AG09319 (cell line): ENCODE results near the gene SLC29A2.
"Not testable (repeated sequence)": the region's sequence is repeated elsewhere in the genome, so short reads cannot be mapped to it uniquely, and the experiment has no call there.

ENCODE experiments used
- DNase-seq: peaks from one replicate; pipeline ENCODE4 v3.0.0-alpha.2; 2010; ENCODE audit warnings: low read depth; ENCODE audit errors: extremely low read depth
- CTCF ChIP-seq: IDR thresholded peaks from 2 replicates; pipeline ENCODE4 v1.5.1; 2011; ENCODE audit warnings: low read depth, mild to moderate bottlenecking, inconsistent platforms, low read length, moderate library complexity

SLC29A2 gene

GRCh38 chr11:66321606-66322005 lies 50.0 kb downstream of the SLC29A2 start:
- DNase-seq, result no peak
- no peak for TF ChIP-seq CTCF

GRCh38 chr11:66320748-66321147 lies 50.8 kb downstream of the SLC29A2 start:
- DNase-seq, result not testable (repeated sequence)

- DNase-seq, result not testable (repeated sequence)
These were observed 51.3 kb downstream of the SLC29A2 start for GRCh38 chr11:66320289-66320688.

GRCh38 chr11:66318600-66318970 lies 53.0 kb downstream of the SLC29A2 start:
- no peak for TF ChIP-seq CTCF
- DNase-seq, result no peak

GRCh38 chr11:66317723-66318599 lies 53.6 kb downstream of the SLC29A2 start:
- no peak for TF ChIP-seq CTCF
- peak; percentile 78 for DNase-seq

- DNase-seq, result no peak
- no peak for TF ChIP-seq CTCF
These were observed 54.2 kb downstream of the SLC29A2 start for GRCh38 chr11:66317322-66317722.

- DNase-seq, result peak; percentile 72
- TF ChIP-seq CTCF, result no peak
These were observed 54.7 kb downstream of the SLC29A2 start, which contains the start of gene CD248 for GRCh38 chr11:66316849-66317251. Gene CD248 (minus strand): TSS chr11:66317044. CDS start chr11:66317027, 17 bp downstream.

- no peak for TF ChIP-seq CTCF
- no peak for DNase-seq
These were observed 55.4 kb downstream of the SLC29A2 start for GRCh38 chr11:66315921-66316811.
